Stimulated activated CD8-positive, alpha-beta memory T cell treated with anti-CD3 and anti-CD28 coated beads, Interleukin-15, amount 100 ng/mL, for 24 hours (primary cell): ENCODE data around the gene CEP85L.

Source experiments
- DNase-seq: peaks from one replicate; pipeline ENCODE4 v3.0.0-alpha.2; 2020; ENCODE audit warnings: low read depth

Gene CEP85L

GRCh38 chr6:118579786-118580185 is 71.6 kb downstream of the CEP85L start:
- DNase-seq, result no peak

DNA sequence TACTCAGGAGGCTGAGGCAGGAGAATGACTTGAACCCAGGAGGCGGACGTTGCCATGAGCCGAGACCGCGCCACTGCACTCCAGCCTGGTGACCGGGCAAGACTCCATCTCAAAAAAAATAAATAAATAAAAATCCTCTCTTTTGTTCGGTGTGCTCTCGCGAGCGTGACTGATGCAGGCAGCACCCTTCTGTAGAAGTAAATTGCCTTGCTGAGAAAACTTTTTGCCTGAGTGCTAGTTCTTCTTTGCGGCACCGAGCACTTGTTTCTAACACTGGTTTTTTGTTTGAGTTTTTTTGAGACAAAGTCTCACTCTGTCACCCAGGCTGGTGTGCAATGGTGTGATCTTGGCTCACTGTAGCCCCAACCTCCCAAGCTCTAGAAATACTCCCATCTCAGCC is 72.8 kb downstream of the CEP85L start:
- no peak for DNase-seq

DNA sequence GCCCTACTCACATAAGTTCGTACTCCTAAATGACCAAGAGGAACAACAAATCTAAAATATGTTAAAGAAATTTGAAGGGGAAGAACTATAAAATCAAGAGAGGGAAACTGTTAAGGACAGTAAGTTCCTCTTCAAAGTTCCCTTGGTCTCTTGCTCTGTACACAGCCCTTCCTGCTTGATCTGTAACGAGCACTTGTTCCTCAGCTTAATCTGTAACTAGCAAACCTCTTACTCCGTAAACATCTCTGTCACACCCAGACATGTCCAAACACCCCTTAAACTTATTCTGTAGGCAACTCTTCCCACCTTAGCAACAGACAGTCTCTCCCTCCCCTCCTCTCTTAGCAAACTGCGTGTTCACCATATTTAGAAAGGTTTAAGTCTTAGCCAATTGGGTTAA is 73.4 kb downstream of the CEP85L start:
- no peak for DNase-seq

GRCh38 chr6:118574051-118574865 is 77.1 kb downstream of the CEP85L start:
- DNase-seq, result no peak

GRCh38 chr6:118571121-118571520 is 80.3 kb downstream of the CEP85L start:
- DNase-seq, result no peak

DNA sequence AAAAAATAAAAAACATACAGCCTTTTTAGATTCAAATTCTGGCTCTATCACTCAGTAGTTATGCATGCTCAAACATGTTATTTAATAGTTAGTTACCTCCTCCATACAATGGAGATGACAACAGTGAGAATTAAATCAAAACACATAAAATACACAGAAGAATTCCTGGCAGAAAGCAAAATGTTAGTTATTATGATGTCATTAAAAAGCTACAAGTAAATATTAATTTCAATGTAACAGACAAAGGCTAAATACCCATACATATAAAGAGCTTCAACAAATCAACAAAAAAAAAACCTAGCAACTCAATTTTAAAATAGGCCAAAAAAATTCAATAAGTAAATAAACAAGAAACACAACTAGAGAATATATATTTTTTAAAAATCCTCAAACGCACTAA is 81.9 kb downstream of the CEP85L start:
- no peak for DNase-seq

DNA sequence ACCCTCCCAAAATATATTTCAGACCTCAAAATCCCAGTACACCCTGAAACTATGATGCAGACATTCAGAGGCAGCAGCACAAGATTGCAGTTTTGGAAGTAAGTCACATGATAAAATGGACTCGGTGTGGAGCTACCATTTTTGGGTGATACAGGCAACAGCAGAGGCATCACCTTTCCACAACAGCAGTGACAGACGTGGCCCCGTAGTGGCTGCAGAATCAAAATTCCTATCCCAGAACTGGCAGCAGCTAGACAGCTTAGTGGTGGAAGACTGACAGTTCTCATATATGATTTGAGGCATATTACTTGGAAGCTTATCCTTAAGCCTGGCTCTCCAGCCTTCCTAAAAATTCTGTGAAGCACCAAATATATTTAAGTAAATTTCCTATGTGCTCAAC is 83.4 kb downstream of the CEP85L start:
- DNase-seq, result no peak

DNA sequence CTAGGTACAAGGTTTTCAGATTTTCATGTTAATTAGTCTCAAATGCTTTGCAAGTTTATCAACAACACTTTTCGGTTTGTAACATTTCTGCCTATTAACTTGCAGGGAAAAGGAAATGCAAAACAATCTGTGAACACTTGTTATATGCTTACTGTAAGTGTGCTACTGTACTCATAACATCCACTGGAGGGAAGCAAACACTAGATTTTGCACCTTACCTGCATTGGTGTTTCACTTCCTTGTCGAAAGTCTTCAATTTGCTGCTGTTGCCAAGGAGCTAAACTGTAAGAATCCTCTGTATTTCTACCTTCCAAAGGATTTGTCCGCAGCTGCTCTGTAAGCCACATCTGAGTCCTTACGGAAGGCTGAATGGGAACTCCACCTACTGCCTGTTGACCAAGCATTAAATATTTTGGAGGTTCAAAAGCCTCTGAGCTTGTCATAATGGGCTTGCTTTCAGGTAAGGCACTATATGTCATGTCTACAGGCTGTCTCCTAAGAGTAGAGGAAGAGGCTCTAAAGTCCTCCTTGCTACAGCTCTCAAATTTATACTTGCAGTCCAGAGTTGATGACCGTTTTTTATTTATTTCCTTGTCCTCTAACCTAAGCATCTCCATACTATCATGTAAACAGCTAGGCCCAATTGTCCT is 86.0 kb downstream of the CEP85L start:
- no peak for DNase-seq

DNA sequence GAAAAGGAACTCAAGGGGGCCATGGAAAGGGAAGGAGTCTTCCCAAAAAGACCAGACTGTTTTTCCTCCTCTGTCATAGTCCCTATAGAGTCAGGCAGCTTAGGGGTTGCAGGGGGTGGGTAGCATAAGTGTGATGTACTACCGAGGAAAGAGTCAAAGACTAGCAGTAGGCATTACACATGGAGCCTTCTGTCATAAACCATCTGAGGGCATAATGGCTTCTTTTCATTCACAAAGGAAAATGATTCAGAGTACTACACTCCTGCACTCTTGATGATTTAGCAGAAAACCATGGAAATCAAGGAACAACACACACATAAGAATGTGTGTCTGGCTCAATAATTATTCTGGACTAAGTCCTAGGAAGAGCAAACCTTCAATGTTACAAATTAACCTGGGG is 88.4 kb downstream of the CEP85L start:
- DNase-seq, result no peak

DNA sequence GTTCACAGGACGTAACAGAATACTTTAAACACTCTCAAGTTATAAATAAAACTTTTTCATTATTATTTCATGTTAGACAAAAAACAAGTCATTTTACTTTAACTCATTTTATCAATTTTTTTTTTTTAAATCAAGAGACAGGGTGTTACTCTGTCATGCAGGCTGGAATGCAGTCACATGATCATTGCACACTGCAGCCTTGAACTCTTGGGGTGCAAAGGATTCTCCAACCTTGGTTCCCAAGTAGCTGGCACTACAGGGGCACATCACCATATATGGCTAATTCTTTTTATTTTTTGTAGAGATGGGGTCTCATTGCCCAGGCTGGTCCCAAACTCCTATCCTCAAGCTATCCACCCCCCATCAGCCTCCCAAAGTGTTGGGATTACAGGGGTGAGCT is 89.1 kb downstream of the CEP85L start:
- DNase-seq, result no peak

DNA sequence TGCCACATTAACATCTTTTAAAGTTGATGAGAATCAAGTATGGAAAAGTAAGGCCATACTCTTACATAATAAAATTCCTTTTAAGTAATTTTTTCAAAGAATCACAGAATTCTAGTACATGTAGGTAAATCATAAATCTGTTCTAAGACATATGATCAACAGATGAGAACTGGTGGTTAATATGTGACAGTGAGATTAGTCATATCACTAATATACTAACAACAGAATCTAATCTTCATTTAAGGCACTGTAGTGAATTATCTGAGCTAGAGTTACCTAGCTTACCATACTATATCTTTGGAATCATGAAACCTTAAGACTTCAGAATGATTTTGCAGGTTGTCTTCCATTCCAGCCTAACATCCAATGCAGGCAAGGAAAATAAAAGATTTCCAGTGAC is 91.7 kb downstream of the CEP85L start:
- DNase-seq, result no peak

DNA sequence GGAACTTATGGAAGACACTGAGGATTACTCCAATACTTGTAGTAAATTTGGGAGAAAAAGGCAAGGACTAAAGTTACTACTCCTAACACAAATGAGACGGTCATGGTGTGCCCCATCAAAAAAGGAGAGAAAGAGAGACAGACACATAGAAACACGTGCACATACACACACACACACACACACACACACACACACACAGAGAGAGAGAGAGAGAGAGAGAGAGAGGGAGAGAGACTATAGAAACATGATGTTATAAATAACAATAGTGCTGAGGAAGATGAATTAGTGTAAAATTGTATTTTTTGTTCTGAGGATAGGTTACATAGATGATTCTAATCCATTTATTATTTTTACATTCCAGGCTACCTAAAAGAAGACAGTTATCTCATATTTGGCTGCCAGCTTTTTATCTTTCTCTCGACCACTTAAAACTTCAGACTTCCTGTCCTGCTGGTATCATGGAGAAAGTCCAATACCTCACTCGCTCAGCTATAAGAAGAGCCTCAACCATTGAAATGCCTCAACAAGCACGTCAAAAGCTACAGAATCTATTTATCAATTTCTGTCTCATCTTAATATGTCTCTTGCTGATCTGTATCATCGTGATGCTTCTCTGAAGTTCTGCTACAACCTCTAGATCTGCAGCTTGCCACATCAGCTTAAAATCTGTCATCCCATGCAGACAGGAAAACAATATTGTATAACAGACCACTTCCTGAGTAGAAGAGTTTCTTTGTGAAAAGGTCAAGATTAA is 92.8 kb downstream of the CEP85L start:
- no peak for DNase-seq

DNA sequence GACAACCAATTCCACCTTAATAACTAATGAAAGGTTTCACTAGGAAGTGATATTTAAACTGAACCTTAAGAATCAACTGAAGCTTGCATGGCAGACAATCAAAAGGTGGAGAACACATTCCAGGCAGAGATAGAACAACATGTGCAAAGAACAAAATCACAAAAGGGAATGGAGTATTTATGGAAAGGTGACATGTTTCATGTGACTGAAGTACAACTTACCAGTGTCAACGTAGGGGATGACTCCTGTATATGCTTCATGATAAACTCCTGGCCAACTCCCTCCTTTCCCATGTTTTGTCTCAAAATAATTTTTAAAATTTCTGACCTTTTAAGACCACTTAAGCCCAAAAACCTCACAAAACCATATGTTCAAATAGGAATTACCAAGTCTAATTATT is 96.7 kb downstream of the CEP85L start:
- no peak for DNase-seq

DNA sequence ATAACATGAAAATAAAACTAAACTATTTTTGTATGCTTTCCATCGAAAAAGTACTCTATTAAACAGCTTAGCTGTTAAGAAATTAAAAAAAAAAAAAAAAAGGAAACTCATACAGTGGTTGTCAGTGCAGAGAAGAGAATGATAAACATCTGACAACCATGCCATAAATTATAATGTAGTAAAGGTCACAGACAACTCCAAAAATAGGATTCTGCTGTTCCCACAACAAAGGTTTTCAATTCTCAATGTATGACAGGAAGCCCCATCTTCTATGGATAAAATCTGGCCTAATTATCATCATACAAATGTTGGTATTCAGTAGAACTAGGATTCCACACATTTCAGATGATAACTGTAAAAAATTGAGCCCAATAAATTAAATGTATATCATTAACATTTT is 98.3 kb downstream of the CEP85L start:
- no peak for DNase-seq

DNA sequence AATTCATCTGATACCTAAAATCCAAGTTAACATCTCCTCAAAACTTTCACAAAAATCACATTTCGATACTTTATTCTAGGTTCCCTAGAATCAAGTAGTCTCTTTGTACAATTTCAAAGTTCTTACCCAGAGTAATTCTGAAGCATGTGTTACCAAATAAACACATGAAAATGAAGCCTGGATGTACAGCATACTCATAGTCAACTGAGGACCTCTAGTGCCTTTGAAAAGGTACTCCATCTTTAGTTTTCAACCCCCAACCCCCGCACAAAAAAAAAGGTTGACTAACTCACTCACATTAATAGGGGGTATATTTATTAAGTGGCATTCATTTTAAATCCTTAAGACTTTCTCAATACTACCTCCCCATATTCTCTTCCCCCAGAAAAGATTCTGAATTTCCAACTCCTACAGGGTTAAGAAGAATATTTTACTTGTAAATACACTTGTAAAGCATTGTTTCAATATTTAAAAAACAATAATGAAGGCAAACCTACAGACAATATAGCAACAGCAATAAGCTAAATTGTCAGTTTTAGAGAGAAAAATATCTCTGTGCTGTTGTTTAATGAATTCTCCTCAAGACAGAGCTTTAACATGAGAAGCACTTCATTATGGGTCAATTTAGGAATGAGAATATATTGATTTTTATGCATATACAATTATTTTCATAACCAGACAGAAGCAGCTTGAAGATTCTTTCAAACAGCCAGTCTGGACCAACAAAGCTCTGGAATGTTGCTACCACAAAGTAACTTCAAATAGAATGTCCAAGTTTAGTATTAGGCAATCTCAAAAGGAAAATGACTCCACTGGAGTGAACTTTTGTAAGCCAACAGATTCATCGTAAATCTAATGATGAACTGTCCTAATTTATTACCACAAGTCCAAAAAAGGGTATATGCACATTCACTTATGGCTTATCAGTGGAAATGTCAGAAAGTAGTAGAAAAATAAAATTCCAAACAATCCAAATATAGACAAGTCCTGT is 100.0 kb downstream of the CEP85L start:
- no peak for DNase-seq

GRCh38 chr6:118548613-118549012 is 102.8 kb downstream of the CEP85L start:
- DNase-seq, result no peak

GRCh38 chr6:118548136-118548535 is 103.3 kb downstream of the CEP85L start, which contains the start of gene PLN:
TSS of gene PLN (plus strand) at chr6:118548296. CDS start at chr6:118558922, 10,626 bp downstream.
- DNase-seq, result no peak

GRCh38 chr6:118546880-118547218 is 104.5 kb downstream of the CEP85L start:
- DNase-seq, result no peak

DNA sequence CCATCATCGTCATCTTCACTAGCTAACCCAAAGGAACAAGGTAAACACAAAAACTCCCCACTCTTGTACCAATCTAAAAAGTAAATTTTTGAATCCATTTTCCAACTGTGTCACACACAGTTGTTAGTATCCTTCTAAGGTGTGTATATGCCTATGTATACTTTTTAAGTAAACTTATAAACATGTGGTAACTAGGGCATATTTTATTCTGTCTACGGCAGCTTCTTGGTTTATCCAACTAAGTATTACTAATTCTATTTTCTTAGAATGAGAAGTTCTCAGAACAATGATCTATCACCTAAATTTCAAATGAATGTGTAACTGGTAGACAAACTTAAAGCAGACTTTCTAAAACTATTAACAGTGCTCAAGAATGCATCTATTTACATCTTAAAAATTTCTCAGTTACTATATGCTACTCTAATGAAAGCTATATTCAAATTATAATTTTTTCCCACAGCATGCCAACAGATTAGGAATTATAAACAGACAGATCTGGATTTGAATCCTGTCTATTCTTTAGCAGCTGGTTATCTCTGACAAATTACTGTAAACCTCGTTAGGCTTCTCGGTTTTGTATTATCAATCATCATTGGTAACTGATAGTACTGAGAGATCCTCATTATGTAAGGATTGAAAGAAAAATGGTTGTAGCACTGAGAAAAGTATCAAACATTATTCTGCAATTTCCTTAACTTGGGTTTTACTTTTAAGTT is 105.1 kb downstream of the CEP85L start:
- no peak for DNase-seq

- DNase-seq, result no peak
Observed at GRCh38 chr6:118544105-118544504, 107.3 kb downstream of the CEP85L start.
